IPS-11a (cell line): ENCODE measurements around the gene PAX7.
"Not testable (repeated sequence)": the region's sequence is repeated elsewhere in the genome, so short reads cannot be mapped to it uniquely, and the experiment has no call there.

Source experiments
- H3K4me3 ChIP-seq: one replicate; pipeline ENCODE4 v1.5.1; 2013; ENCODE audit warnings: low read depth, low read length, control low read depth

PAX7 gene

DNA sequence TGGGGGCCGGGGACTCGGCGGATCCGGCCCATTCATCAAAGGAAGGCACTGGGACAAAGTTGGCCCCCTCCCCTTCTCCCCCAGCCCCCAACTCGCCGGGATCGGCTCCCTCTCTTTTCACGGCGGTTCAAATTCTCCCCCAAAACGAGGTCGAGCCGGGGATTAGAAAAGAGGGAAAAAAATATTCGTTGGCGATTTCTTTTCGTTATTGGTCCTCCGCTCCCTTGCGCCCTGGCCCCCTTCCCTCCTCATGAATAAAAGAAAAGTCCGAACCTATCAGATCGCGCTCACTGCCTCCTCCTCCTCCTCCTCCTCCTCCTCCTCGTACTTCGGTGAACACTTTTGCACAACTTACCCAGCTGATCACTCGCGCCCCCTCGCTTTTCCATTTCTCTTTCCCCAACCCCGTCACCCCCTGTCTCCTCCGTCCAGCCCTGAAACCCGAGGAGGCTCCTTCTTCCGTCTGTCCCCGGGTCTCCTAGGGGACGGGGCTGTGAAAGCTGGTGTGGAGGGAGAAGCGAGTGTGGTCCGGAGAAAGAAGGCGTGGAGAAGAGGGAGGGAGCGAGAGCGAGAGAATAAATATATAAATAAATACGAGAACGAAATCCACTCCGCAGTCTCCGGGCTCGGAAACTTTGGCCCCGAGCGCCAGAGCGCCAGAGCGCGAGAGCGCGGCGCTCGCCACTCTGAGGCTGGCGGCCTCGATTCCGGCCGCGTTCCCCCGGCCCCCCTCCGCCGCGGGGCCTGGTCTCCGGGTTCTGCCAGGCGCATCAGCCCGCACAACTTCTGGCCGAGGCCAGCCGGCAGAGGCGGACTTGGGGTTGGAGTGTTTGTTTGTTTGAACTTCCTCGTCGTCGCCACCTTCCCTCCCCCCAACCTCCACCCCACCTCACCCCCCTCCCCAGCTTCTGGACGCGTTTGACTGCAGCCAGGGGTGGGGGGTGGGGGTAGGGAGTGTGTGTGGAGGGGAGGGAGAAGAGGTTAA lies at the start of gene PAX7:
TSS of gene PAX7 (plus strand) at position 336 of the 985 bp plus-strand sequence. CDS start 758 bp downstream, outside the sequence.
- H3K4me3 ChIP-seq: peak within 1 kb of the TSS; percentile 24

DNA sequence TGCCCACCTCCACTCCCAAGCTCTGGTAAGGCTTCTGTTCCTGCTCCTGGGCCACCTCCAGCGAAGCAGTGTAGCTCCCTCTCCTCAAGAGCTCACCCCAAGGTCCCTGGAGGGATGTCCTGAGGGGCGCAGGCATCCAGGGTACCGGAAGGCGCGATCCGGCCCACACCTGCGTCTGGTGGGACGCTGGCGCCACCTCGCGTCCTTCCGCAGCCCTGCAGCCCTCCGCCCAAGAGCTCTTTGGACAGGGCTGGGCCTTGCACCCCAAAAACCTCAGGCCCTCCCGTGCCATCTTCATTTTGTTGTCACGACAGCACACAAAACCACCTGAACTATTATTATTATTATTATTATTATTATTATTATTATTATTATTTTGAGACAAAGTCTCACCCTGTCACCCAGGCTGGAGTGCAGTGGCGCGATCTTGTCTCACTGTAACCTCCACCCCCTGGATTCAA lies 49.2 kb upstream of the PAX7 start:
- no peak overlapping the region for H3K4me3 ChIP-seq

DNA sequence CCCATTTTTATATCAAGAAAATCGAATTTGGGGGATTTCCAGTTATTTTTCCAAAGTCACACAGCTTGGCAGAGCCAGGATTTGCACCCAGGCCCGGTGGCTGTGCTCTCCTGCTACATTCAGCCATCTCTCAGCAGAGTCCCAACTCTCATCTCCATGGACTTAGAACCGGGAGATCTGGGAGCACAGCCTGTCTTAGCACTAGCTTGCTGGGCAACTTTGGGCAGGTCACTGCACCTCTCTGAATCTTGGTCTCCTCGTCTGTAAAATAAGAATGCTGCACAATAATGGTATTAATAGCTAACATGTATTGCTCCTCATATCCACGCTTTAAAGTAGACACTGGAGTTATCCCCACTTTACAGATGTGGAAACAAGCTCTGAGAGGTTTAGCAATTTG lies 47.8 kb upstream of the PAX7 start:
- no peak overlapping the region for H3K4me3 ChIP-seq

DNA sequence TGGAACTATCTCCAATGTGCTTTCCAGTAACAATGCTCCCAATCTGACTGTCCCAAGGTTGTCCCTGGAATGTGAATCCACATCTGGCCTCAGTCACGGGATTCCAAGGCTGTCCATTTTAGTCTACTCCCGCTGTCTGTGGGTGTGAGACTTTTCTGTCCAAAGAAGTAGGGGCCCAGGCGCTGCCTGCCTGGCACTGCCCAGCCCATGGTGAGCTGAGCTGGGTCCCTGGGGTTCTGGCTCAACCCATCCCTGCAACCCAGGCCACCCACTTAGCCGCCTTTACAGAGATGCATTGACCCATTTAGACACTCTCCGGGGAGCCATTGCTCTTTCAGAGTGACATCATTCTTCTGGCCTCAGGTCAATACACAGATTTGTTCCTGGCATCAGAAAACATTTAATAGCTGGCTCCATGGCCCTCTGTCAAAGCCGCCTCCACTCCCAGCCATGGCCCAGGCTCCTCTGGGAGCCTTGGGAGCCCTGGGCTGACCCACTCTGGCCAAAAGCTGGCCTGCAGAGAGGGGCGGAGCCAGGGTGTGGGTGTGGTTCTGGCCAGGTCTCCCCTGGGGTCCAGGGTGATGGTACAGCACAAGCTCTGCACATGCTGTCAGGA lies 47.2 kb upstream of the PAX7 start:
- H3K4me3 ChIP-seq: no peak overlapping the region

DNA sequence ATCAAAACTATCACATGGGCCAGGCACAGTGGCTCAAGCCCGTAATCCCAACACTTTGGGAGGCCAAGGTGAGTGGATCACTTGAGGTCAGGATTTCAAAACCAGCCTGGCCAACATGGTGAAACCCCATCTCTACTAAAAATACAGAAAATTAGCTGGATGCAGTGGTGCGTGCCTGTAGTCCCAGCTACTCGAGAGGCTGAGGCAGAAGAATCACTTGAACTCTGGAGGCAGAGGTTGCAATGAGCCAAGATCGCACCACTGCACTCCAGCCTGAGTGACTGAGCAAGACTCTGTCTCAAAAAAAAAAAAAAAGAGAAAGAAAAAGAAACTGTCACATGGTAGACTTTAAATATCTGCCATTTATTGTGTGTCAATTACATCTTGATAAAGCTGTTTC lies 44.6 kb upstream of the PAX7 start:
- H3K4me3 ChIP-seq: not testable (repeated sequence)

DNA sequence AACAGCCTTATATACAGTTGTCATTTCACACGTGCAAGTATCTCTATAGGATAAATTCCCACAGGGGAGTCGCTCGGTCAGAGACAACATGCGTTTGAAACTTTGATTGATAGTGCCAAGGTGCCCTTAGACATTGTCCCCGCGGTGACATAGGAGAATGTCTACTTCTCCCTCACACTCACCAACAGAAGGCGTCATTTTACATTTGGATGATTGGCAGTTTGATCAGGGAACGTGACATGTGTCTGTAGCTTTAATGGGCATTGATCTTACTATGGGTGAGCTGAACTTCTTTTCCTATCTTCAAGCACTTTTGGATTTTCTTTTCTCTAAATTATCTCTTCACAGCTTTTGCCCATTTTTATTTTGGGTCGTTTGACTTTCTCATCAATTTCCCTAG lies 42.6 kb upstream of the PAX7 start:
- H3K4me3 ChIP-seq: no peak overlapping the region

DNA sequence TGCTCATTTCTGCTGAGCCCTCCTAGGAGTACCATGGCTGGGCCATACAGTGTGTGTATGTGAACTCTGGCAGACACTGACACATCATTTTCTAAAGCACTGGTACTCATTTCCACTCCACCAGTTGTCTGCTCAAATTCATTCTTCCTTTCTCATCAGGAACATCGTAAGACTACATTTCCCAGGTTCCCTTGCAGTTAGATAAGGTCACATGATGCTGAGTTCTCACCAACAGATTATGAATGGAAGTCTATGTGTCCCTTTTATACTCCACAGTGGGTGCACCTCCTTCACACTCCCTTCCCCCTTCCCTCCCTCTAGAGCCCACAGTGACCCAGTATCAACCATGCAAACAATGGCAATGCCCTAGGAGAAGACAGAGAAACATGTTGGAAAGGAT lies 38.3 kb upstream of the PAX7 start:
- H3K4me3 ChIP-seq: no peak overlapping the region

DNA sequence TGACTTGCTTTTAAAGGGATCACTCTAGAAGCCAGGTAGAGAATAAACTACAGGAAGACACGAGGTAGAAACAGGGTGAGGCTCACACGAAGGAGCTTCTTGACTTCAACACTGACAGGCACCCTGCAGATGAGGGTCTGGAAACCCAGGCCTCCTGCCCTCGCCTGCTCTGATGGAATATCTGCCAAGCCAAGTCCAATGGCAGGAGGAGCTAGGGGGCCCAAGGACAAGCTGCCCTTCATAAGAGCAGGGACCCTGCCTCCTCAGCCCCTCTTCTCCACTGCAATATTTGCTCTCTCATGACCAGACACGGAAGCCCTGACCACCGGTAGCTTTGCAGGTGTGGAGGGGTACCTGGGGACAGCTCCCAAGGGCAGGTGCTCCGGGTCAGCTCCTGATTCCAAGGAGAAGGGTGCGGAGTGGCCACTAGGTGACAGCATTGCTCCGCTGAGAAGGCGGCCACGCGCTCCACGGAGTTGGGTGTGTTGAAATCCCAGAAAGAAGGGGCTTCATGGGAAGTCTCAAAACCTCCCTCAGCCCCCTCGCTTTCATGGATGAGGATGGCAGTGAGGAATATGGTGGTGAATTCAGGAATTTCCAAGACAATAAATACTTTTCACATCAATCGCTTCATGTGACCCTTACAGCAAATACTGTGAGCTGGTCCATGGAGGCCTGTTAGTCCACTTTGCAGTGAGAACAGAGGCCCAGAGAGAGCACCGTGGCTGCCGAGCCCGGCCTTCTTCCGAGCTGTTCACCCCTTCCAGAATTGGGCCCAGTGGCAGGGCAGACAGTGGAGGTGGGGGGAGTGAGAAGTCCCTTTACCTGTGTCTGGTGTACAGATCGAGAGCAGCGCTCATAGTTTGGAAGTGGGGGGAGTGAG lies 33.2 kb upstream of the PAX7 start:
- no peak overlapping the region for H3K4me3 ChIP-seq

DNA sequence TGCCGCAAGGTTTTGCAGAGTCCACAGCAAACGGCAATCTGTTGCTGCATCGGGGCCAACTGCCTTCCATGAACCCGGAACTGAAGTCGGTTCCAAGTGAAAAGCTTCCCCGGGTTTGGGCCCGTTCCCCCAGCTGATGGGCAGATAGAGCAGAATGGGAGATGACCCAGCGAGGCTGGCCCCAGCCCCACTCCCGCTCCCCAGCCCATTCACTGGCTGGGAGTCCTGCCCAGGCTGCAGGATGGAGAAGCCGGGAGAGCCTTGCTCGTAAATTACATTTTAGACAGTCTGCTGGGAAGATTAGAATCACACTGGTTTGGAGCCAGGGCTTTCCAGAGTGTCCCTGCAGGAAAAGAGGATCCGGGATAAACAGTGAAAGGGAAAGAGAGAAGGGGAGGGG lies 31.6 kb upstream of the PAX7 start:
- H3K4me3 ChIP-seq: no peak overlapping the region

DNA sequence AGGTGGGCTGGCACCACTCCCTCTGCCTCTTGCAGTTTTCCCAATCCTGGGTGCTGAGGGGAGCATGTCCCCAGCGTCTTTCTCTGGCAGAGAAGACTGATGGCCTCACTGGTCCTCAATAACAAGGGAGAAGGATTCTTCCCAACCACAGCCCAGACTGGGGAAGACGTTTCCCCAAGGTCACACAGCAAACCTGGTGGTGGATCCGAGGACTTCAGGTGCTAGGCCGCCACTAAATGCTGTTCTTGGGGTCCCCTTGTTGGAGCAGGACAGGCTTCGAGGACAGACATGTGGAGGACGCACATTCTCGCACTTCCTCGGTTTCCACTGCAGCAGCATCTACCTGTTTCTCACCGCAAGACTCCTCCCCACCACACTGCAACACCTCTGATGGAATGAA lies 30.9 kb upstream of the PAX7 start:
- H3K4me3 ChIP-seq: no peak overlapping the region

DNA sequence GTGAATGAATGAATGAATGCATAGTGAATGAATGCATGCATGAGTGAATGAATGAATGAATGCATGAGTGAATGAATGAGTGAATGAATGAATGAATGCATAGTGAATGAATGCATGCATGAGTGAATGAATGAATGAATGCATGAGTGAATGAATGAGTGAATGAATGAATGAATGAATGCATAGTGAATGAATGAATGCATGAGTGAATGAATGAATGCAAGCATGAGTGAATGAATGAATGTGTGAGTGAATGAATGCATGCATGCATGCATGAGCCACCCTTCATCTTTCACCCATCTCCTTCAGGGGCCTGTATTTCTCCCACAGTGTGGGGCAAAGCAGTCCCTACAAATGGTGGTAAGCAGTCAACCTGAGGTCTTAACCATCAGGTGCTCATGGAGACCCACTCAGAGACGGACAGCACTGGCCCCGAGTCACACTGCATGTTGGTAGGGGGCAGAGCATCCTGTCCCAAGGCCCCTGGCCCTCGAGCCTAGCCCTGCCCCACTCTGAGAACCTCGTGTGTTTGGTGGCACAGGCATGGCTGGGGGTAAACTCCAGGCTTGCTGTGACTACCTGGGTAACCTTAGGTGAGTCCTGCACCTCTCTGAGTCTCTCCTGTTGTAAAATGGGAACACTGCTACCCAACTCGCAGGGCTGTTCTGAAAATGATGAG lies 28.0 kb upstream of the PAX7 start:
- H3K4me3 ChIP-seq: no peak overlapping the region

DNA sequence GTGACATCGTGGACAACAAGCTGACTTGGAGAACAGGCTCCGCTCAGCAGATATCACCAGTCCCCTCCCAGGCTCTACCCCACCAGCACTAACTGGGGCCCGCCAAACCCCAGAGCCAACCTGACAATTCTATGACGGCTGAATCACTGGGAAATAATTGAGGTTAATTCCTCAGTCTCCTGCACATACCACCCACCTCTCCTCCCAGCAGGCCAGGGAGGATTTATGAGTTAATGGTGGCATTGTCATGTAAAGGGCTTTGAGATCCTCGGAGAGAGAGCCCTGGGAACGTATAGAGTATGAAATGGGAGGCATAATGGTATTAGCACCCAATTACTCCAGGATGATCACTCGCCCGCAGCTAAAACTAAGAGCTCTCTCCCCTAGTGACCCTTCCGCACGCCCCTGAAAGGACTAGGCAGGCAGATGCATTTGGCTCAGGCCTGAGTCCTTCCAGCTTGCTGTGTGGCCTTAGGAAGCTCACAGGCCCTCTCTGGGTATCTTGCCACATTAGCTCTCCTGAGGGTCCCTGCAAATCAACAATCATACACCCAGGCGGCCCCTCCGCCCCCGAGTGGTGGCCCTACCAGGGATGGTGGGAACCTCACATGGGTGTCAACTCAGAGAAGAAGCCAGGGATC lies 27.3 kb upstream of the PAX7 start:
- H3K4me3 ChIP-seq: no peak overlapping the region

DNA sequence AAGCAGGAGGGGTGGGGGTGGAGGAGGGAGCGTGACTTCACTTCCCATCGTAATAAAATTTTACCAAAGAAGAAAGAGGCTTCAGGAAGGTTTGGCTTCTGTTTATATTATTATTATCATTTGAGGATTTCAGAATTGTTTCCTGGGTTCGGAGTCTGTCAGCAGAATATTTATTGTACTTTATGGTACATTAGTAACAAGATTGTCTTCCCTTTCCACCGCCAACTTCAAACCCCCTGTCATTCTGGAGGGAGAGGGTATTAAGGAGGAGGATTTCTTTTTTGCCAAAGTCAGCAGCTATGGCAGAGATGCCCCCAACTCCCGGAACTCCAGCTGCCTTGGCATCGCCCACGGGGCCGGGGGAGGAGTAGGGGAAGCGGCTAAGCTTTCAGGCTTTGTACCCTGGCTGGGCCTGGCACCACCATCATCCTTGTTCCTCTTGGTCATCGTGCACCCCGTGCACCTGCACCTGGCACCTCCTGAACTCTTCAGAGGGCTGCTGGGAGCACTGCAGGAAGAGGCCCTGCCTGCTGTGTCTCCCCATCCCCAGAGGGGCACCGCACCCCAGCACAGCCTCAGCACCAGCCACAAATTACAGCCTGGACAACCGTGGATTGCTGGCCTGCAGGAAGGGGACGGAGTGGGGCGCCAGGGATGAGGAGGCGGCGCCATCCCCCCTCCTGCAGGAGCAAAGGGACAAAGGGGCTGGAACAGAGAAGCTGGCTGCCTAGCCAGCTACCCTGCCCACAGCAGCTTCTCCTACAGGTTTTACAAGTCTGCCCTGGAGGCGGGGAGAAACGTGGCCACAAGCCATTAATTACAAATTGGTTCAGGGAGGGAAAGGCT lies 24.0 kb upstream of the PAX7 start:
- no peak overlapping the region for H3K4me3 ChIP-seq

DNA sequence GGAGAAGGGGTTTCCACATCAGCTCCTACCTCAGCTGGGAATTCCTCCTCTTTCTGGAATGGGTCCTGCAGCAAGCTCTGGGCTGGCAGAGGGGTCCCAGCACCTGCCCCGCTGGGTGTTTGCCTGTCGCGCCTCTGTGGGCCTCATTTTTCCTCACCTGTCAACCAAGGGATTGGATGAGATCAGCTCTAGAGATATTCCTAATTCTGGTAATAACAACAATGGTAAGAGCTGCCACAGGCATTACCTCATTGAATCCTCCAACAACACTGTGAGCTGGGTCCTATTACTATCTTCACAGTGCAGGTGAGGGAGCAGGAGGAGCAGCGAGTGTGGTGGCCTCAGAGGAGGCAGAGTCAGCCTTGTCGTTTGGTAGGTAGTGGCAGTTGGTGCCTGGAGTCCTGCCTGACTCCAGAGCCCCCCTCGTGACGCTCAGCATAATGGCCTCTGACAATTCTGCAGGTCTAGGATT lies 23.3 kb upstream of the PAX7 start:
- no peak overlapping the region for H3K4me3 ChIP-seq

DNA sequence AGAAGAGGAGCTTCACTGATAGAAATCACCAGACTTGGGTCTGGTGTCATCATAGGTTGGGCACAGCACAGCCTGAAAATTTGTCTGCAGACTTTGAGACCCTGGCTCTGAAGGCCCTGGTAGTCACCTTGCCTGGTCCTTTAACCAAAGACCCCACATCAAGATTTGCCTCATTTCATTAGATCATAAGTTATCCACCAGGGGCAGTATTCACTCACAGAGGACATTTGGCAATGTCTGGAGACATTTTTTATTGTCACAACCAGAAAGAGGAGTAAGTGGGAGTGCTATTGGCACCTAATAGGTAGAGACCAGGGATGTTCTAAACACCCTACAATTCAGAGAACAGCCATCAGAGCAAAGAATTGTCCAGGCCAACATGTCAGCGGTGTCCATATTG lies 22.1 kb upstream of the PAX7 start:
- H3K4me3 ChIP-seq: no peak overlapping the region

DNA sequence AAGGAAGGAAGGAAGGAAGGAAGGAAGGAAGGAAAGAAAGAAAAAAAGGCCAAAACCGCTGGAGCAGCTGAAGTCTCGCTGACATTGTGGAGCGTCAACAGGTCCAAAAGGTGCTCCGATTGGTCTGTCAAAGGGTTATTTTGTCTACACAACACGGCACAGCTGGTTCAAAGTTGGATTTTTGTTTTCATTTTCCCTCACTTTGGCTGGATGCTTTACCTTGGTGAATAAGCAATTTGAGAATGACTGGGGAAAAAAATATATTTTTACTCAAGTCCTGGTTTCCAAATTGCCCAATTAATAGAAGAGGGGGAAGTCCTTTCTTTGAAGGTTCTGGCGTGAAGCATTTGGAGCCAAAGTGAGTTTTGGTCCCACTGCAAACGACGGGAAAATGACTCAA lies 19.3 kb upstream of the PAX7 start:
- no peak overlapping the region for H3K4me3 ChIP-seq

DNA sequence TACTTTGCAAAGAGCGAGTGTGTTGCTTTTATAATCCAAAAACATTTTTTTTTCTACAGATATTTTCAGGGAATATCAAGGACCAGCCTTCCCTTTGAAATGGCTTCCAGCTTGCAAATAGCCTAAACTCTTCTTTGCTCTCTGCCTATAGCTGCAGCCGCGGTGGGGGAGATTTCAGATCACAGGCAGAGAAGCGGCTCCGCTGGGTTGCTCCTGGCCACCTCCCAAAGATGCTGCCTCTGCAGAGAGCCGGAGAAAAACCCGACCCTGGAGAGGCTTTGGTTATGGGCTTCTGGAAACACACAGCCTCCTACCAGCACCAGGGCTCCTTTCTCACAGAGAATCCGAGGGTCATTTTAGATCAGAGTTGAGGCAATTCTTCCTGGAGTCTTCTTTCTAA lies 18.6 kb upstream of the PAX7 start:
- no peak overlapping the region for H3K4me3 ChIP-seq

DNA sequence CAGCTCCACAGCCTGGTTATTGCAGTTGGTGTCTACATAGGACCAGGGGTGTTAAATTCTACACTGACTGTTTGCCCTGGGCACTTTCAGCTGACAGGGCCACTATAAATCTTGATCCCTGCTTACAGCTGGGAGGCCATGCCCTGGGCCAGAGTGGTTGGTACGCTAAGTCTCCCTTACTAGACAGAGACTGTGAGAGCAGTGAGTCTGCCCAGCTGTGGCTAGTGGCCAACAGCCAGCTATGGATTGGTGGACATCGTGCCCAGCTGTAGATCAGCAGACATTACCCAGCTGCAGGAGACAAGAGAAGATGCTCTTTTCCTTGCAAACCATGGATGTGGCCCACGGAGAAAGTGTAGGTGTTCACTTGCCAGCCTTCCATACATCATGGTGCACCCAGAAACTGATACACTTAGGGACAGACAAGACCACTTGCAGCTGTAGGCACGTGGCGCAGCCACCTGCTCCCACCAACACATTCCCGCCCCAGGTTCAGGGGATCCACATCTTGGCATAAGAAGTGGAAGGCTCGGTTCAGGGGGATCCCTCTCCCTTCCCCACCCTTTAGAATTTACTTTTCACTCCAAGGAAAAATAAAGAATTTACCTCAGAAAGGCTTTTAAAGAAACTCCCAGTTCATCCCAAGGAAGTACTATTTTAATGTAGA lies 16.4 kb upstream of the PAX7 start:
- H3K4me3 ChIP-seq: no peak overlapping the region
